AG04450 (cell line): ENCODE results near the gene ACP2. TPM values are rescaled to one million over a fixed set of nuclear protein-coding genes. Genes with fewer than 3 reads are reported as not detected.
A peak's percentile ranks its signal among the peaks of the same experiment; 100 is the strongest.

ENCODE experiments used
- CTCF ChIA-PET: fragments of 300-600, 350-600 bp; formaldehyde crosslinking; extraction: SDS; loops from one replicate; lab custom pipeline; 2022; ENCODE audit warnings: antibody characterized with exemption, inconsistent platforms; lab: Charles Lee
- POLR2A ChIA-PET: fragments of 350-600 bp; formaldehyde crosslinking; extraction: SDS; loops from one replicate; lab custom pipeline; 2021; ENCODE audit warnings: antibody characterized with exemption, inconsistent platforms; lab: Yijun Ruan, JAX
- DNase-seq: peaks from one replicate; pipeline ENCODE4 v3.0.0-alpha.2; 2011; ENCODE audit warnings: low read depth, low spot score
- H3K27ac ChIP-seq: one replicate; pipeline ENCODE4 v1.5.1; 2012; ENCODE audit warnings: low read depth, low read length, control low read depth
- H3K27me3 ChIP-seq: one replicate; pipeline ENCODE4 v1.6.0; 2012; ENCODE audit warnings: low read length; ENCODE audit not compliant: control insufficient read depth, insufficient read depth
- H3K4me3 ChIP-seq: 2 replicates; pipeline ENCODE4 v1.5.1; 2011; ENCODE audit warnings: mild to moderate bottlenecking, low read depth, low read length, control low read depth
- H3K9me3 ChIP-seq: 2 replicates; pipeline ENCODE4 v1.5.1; 2012; ENCODE audit warnings: low read length; ENCODE audit not compliant: control insufficient read depth, insufficient read depth
- CTCF ChIP-seq: IDR thresholded peaks from 2 replicates; pipeline ENCODE4 v1.5.1; 2011; ENCODE audit warnings: low read depth, low read length, control low read depth, inconsistent platforms
- polyA plus RNA-seq: library from polyadenylated mRNA; depleted of rRNA; stranded (reverse); fragments of >200 nt; gene quantifications from 2 replicates; pipeline ENCODE4 v1.2.3, GENCODE V29; 2011

The ACP2 gene
- polyA plus RNA-seq, 1 experiment: 20.8 TPM

- TF ChIP-seq CTCF: no peak
- no peak overlapping the region for H3K27ac ChIP-seq
- DNase-seq: no peak
- H3K9me3 ChIP-seq: no peaks in the 10 kb centered on the region; the same call in 1 of the 2 replicates
- no peak overlapping the region for H3K4me3 ChIP-seq
- ChIA-PET POLR2A (interaction anchor here (1.8 kb wide), 1 partner anchor 8 kb away, joined by 19 read pairs; the partner anchor contains the start of gene ACP2), CTCF (interaction anchor here (0.7 kb wide), 1 partner anchor 64 kb away, joined by 6 read pairs; no protein-coding TSS in a partner anchor)
- no peaks in the 10 kb centered on the region for H3K27me3 ChIP-seq
Measured at GRCh38 chr11:47256374-47256773, 7.8 kb upstream of the ACP2 start.

GRCh38 chr11:47254386-47254785, 5.8 kb upstream of the ACP2 start:
- POLR2A ChIA-PET: interaction anchor here (0.6 kb wide), 1 partner anchor 216 kb away, joined by 4 read pairs; no protein-coding TSS in a partner anchor
- H3K9me3 ChIP-seq: no peaks in the 10 kb centered on the region
- H3K27me3 ChIP-seq: no peaks in the 10 kb centered on the region
- DNase-seq: no peak
- peak overlapping the region; percentile 80 for H3K27ac ChIP-seq
- CTCF ChIA-PET: no interaction called here
- H3K4me3 ChIP-seq: no peak overlapping the region
- no peak for TF ChIP-seq CTCF

- POLR2A ChIA-PET: no interaction called here
- DNase-seq: no peak
- CTCF ChIA-PET: no interaction called here
- TF ChIP-seq CTCF: no peak
- Histone ChIP-seq H3K27me3 (no peaks in the 10 kb centered on the region), H3K9me3 (no peaks in the 10 kb centered on the region), H3K4me3 (no peak overlapping the region), H3K27ac (no peak overlapping the region)
Measured at GRCh38 chr11:47253660-47254059, 5.0 kb upstream of the ACP2 start.

GRCh38 chr11:47251751-47252150, 3.1 kb upstream of the ACP2 start:
- ChIA-PET CTCF (interaction anchor here (1.0 kb wide), 1 partner anchor 8 kb away, joined by 3 read pairs; no protein-coding TSS in a partner anchor), POLR2A (no interaction called here)
- TF ChIP-seq CTCF: no peak

GRCh38 chr11:47249378-47249715, 733 bp upstream of the ACP2 start:
- TF ChIP-seq CTCF: no peak
- Histone ChIP-seq H3K27me3 (no peaks in the 10 kb centered on the region), H3K4me3 (peak overlapping the region; percentile 97), H3K9me3 (no peaks in the 10 kb centered on the region), H3K27ac (no peak overlapping the region)
- POLR2A ChIA-PET: interaction anchor here (1.2 to 1.9 kb wide), 3 partner anchors 8 to 29 kb away, joined by 5 to 19 read pairs (median 6); partner anchors contain the start of gene NR1H3
- CTCF ChIA-PET: interaction anchor here (1.0 to 4.0 kb wide), 5 partner anchors 9 to 125 kb away, joined by 3 to 31 read pairs (median 7); partner anchors contain the start of gene NR1H3
- no peak for DNase-seq

More at GRCh38 chr11:47251751-47252150, 3.1 kb upstream of the ACP2 start:
- Histone ChIP-seq H3K27me3 (no peaks in the 10 kb centered on the region), H3K27ac (no peak overlapping the region), H3K4me3 (no peak overlapping the region), H3K9me3 (no peaks in the 10 kb centered on the region)
- no peak for DNase-seq
